GM19372 (cell line): Measurements from ENCODE around the gene RECK.

Source experiments
- ATAC-seq: cut with Tn5 transposase; IDR thresholded peaks from one replicate; pipeline ENCODE4 v1.9.1; 2021; ENCODE audit warnings: mild to moderate bottlenecking, low read depth, moderate library complexity; ENCODE audit not compliant: unreplicated experiment

The RECK gene

DNA sequence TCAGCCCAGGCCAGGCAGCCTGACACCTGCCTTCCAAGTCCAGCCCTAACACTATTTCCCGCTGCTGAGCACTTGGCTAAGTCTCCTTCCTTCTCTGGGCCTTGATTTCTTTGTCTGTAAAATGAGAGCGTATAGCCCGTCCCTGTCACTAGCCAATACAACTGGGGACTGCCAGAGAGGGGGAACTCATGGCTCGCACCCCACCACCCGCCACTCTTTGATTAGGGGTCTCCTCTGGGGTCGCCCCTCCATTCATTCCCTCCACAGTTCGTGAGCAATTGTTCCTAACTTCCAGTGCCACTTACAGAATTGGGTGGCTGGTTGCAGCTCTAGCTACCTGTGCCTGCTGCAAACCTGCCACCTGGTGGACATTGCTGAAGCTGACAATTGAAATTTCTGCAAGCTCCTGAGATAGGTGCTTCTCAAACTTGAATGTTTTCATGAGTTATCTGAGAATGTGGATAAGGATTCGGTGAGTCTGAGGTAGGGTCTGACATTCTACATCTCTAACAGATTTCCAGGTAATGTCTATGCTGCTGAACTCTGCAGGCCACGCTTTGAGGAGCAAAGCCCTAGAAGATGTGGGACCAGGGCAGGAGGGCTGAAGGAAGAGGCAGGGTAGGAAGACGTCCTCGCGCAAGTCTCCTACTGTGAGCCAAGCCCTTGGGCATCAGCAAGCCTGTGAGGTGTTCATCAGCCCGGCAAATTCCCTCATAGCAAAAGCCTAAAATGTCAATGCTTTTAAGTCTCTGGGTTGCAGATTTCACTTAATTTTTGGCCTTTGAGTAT lies 13.3 kb upstream of the RECK start:
- ATAC-seq, result peak; percentile 59

DNA sequence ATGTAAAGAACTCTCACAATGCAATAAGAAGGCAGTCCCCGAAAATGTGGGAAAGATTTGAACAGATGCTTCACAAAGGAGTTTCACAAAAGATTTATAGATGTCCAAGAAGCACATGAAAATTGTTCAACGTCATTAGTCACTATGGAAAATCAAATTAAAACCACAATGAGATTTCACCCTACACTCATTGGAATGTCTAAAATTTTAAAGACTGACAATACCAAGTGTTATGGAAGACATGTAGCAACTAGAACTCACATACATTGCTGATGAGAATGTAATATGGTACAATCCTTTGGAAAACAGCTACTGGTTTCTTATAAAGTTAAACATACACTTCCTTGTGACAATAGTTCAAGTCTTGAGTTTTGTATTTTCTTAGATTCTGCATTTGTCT lies 11.0 kb upstream of the RECK start:
- no peak for ATAC-seq

DNA sequence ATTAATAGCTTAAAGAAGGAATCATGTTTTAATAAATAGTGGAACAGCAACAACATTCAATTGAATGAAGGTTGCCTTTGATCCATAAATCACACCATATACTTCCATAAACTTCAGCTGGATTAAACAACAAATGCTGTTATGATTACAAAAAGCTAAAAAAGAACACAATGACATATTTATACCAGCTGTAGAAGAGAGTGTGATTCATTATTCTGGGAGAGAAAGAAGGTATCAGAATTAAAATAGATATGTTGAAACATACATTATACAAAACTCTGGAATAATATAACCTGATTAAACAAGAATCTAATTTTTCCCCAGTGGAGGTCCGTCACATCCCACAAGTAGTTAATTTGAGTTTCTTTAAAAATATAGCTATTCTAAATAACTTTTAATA lies 7.5 kb upstream of the RECK start:
- no peak for ATAC-seq

DNA sequence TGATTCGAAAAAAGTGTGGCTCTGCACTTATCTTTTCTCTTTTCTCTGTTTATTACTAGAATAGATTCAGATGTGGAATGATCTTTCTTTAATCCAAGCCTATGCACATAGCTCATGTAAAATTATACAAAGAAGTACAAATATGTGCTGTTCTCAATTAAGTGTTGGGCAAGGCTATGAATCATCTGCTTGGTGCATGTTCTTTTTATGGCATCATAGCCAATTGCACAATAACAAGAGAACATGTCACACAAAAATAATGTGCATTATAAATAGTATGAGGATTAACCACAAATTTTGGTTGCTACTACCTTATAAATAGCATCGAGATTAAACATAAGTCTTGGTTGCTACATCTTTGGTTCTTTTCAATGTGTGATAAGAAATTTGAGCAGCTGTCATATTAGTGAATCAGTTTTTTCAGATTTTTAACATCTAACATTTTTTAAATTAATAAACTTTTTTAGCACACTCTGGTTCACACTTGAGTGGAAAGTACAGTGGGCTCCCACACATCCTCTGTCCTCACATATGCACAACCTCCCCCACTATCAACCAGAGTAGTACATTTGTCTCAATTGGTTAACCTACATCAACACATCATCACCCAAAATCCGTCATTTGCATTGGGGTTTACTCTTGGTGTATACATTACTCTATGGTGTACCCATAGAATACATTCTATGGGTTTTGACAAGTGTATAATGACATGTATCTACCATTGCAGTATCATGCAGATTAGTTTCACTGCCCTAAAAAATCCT lies 6.8 kb upstream of the RECK start:
- no peak for ATAC-seq

DNA sequence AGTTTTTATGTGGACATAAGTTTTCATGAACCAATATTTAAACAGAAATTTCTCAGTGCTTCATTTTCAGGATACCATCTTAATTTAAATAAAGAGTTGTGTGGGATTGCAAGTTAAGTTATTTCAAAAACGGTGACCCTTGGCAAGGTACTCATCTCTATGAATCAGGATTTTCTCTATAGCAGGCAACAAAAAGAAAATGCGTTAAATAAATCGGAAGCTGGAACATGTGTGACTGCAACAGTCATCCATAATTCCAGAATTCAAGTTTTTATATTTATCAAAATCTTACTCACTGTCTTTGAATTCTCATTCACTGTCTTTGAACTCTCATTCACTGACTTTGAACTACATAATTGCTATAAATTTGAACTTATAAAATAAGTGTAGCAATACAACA lies 5.8 kb upstream of the RECK start:
- no peak for ATAC-seq

DNA sequence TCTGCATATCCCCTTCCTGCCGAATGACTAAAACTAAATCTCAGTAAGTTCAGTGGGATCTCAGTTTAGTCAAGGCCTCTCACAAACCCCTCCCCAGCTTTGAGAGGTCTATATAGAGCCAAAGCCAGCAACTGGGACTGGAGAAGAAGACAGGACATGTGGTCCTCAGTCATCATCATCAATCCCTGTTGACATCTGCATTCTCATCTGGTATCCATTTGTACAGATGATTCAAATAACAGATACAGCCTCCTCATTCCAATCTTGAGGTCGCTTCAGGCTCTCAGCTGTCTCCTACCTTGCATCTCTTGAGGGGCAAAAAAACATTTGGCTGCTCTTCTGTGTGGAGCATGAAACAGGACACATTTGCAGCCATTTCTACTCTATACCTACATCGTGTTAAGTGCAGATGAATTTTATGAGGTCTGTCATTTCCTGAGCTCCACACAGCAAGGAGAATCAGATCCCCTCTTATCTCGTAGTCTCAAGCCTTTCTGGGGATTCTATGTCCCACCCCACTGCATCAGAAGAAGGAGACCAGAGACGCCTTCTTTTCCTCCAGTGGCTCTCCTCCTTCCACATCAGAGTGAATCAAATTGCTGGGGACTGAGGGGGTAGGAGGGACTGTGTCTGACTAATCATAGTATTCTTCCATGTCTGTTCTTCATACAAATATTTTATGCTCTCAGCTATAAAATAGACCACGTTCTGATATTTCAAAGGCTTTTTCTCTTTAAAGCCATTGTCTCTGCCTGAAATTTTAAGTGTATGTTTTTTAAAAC lies 4.7 kb upstream of the RECK start:
- ATAC-seq, result no peak

DNA sequence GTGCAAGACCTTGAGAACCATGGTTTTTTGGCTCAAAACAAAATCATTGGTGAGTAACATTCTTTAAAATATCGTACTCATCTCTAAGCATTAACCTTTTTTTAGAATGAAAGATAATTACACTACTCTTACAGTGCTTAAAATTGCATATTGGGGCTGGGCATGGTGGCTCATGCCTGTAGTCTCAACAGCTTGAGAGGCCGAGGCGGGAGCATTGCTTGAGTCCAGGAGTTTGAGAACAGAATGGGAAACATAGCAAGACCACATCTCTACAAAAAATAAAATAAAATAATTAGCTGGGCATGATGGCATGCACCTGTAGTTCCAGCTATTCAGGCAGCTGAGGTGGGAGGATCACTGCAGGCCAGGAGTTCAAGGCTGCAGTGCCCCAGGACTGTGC lies 2.9 kb upstream of the RECK start:
- ATAC-seq, result no peak

DNA sequence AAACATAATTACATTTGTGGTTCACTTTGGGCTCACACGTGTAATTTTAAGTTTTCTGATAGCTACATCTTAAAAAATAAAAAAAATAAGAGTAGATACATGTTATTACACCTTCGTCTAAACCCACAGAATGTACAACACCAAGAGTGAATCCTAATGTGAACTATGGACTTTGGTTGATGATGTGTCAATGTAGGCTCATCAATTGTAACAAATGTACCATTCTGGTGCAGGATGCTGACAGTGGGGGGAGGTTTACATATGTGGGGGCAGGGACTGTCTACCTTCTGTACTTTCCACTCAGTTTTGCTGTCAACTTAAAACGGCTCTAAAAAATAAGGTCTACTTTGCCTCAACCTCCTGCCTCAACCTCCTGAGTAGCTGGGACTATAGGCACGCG lies 2.5 kb upstream of the RECK start:
- ATAC-seq, result no peak

DNA sequence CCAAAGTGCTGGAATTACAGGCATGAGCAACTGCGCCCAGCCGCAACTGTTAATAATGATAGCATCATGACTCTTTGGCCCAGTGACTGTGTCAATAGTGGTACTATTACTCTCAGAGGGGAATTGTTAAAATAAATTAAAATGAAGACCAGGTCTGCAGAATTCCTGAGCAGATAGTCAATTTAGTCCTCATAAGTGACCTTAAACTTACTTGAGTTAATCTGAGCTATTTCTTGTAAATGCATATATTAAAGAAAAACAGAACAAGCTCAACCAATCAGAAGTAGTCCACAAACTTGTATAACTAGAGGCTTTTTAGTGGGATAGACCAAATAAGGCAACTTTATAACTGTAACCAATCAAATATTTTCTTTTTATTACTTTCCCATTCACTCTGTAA lies 1.7 kb upstream of the RECK start:
- ATAC-seq, result no peak

DNA sequence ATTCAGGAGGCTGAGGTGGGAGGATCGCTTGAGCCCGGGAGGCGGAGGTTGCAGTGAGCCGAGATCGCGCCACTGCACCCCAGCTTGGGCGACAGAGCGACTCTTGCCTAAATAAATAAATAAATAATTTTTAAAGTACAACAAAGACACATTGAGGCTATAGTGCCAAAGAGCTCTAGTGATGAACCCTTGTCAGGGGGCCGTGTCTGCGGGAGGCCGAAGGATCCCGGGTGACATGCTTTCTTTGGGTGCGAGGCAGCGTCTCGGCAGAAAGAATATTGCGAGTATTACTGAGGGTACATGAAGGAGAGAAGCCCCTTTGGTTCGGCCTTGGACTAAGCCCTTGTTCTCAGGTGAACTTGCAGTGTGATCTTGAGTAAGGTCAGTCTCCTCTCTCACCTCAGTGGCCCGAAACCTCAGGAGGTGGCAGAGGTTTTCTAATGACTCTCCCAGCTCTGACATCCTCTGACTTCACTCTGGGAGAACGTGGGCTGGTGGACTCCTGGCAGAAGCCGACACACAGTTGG lies 397 bp upstream of the RECK start:
- ATAC-seq, result no peak

DNA sequence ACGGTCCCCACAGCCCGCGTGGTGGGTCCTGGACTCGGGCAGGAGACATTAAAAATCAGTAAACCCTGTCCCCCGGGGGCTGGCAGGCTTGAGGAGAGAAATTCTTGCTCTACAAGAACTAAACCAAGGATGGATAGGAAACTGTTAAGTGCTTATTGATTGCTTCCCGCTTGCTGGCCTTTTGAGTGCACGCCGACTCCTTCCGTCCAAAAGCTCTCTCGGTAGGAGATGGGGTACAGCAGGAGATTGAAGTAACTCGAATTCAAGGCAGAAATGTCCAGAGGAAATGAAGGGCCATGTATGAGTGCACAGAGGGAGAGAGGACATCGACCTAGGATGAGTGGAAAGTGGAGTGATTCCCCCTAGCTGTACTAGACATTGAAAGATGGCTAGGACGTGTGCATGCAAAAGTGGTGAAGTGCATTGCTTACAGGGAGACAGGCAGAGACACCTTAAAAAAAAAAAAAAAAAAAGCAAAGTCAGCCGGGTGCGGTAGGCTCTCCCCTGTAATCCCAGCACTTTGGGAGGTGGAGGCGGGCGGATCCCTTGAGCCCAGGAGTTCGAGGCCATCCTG lies 923 bp downstream of the RECK start:
- ATAC-seq, result no peak

DNA sequence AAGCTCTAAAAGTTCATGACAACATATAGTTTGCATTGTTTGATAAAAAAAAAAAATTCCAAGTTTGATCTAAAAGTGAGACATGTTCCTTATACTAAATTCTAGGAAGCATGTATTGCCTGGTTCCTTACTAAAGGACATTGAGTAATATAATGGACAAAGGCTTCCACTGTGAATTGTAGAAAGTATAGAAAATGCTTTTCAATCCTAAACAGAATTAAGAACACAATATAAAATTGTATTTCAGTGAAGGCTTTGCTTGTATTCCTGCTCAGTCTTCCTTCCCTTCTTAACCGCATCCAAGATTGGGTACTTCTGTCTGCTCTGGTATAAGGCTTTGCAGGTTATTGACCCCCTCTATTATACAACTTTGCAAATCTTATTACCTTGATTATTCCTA lies 2.4 kb downstream of the RECK start:
- no peak for ATAC-seq

DNA sequence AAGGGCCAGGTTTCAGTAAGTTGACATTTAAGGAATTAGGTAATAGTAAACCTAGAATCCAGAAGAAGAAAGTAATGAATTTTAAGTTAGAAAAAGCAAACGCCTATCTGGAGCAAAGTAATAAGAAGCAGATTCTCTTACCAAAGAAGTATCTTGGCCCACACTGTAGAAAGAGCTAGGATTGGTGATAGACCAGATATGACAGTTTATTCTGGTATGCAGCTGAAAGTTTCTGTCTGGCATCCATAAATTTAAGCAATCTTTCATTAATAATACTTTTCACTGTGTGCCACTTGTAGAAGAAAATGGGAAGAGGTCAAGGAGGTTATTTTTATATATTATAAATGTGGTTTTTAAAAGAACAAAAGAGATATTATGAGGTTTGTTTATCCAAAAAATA lies 3.0 kb downstream of the RECK start:
- no peak for ATAC-seq

DNA sequence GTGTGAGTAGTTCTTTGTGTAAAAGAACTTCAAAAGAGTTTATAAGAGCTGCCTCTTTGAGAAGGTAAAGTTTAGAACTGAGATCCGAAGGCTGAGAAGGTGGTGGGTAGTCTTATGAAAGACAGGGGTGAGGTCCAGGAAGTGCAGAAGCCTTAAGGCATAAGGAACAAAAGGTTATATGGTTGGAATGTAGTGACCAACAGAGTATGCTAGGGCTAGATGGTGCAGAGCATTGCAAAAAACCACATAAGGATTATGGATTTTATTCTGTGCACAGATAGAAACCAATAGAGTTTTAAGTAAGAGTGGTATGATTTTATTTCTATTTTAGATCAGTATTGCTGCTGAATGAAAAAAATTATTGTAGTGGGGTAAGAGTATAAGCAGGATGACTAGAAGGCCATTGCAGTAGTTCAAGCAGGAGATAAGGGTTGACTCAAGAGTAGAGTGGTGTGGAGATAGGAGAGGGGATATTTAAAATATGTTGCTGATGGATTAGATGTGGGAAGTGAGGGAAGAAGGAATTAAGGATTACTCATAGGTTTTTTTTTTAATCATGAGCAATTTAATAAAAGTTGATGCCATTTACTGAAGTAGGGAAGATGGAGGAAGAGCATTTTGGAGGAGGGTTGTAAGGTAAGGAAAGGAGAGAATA lies 3.7 kb downstream of the RECK start:
- no peak for ATAC-seq

DNA sequence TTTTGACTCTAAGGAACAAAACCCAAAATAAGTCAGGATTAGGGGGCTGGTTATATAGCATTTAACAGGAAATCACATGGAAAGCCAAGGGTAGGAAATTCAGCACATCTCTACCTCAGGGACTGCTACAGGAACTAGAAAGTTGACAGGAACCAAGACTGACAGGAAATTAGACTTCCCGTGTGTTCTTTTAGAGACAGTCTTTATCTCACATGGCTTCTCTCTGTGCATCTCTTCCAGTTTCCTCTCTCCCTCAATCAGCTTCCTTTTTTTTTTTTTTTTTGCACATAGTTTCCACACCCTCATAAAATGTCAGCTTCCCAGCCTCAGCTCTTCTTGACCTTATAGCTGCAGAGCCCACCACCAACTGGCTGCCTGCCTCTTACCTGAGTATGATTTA lies 4.8 kb downstream of the RECK start:
- ATAC-seq, result no peak

DNA sequence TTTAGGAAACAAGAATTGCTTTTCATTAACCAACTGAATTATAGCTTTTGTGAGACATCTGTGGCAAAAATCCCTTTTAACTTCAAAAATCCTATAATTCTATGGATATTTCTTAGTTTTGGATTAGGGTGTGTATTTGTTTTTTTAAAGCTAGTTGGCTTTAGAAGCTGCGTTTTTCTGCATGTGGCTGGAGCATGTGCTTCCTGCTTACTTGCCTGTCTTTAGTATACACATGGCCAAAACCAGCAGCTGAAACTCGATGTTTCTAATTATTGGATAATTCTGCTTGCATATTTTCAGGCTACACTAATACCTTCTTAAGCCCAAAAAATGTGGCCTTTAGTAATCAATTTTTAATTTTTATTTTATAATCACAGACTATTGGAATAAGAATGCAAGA lies 8.9 kb downstream of the RECK start:
- no peak for ATAC-seq

DNA sequence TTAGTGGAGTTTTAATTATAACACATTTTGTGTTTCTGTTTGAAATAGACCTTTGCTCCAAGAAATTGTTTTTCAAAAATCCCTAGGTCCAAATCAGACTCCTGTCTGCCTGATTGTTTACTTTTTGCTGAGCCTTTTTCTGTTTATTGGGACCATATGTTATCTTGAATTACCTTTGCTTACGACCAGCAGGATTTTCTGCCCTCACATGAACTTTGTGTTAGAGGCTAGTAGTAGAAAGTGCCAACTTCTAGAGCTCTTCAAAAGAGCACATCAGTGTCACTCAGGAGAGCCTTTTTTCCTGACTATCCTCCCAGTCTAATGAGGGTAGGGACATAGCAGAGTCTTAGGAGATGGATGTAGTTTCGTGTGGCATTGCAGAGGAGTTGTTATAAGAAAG lies 10.2 kb downstream of the RECK start:
- ATAC-seq, result no peak

DNA sequence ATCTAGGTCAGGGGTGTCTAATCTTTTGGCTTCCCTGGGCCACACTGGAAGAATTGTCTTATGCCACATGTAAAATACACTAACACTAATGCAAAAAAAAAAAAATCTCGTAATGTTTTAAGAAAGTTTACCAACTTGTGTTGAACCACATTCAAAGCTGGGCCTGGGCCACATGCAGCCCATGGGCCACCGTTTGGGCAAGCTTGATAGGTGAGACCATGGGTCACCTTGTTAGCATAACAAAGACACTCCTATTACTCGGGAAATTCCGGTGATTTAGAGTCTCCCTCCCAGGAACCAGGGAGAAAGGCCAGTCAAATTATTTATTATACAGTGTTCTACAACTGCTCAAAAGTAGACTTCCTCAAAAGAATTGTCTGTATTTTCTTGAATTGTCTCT lies 12.7 kb downstream of the RECK start:
- no peak for ATAC-seq

DNA sequence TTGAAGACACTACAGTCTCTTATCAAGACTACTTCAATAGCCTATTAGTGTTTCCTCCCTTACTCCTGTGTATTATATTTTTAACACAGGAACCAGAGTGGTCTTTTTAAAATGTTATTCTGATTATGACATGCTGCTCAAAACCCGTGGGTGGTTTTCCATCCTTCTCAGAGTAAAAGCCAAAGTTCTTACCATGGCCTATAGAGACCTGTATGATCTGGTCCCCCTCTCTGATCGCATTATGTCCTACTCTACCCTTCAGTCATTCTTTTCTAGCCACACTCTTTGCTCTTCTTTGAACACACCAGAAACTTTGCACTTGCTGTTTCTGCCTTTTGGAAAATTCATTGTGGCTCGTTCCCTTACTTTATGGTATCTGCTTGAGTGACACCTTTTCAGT lies 13.8 kb downstream of the RECK start:
- no peak for ATAC-seq

DNA sequence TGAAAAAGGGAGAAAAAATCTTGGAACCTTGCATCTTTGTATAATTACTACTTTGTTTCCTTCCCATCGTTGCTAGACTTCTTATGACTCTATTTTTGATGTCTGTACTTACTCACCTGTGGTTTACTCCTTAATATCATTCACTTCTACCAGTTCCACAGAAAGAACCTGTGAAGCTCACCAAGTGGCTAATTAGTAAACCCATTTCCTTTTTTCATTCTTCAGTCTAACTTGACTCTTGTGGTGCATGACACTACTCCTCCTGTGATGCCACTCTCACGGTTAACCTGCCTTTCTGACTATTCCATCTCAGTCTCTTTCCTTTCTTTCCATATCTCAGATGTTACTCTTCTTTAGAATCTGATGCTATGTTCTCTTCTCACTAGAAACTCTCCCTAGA lies 14.6 kb downstream of the RECK start:
- ATAC-seq, result no peak
